ENCODE measurements around the gene VPS13D.

Gene VPS13D

GRCh38 chr1:12229835-12230548 lies at the start of gene VPS13D:
Gene VPS13D (plus strand): TSS chr1:12230030. CDS start chr1:12234267, 4,237 bp downstream.
- DNase-seq = peak; percentile 89 to 92

- DNase-seq = no peak
Observed at GRCh38 chr1:12180315-12180714, 49.5 kb upstream of the VPS13D start.

DNA sequence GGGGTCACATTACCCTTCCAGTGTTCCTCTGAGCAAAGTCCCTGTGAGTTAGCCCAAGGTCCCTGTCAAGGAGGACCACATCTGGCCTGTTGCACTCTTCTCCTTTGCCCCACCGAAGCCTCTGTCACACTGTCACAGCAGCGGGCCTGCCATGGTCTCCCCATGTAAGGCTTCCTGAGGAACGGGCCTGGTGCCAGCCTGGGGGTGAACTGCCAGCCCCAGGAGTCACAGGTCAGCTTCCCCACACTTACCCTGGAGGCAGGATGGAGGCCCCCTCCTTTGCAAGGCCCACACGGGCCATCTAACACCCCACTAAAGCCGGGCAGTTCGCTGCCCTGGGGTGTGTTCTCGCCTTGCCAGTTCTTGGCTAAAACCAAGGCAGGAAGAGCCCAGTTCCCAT lies 48.9 kb upstream of the VPS13D start:
- DNase-seq = no peak

DNA sequence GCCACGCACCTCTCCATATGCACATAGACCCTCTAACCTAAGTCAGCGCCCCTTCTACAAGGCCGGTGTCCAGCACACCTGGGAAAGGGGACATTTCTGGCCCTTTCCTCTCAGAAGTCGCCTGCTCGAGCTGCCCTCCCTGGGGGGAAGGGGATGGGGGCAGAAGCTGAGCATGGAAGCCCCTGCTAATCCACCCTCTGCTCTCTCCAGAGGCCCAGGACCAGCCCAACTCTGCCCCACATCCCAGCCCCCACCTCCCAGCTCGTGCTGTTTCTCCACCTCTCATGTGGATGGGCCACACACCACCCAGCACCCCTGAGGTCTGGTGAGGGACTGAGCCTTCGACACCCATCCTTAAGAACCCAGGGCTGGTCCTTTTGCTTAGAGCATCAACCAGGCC lies 48.3 kb upstream of the VPS13D start:
- no peak for DNase-seq

- DNase-seq = no peak
Observed at GRCh38 chr1:12182410-12182984, 47.3 kb upstream of the VPS13D start.

DNA sequence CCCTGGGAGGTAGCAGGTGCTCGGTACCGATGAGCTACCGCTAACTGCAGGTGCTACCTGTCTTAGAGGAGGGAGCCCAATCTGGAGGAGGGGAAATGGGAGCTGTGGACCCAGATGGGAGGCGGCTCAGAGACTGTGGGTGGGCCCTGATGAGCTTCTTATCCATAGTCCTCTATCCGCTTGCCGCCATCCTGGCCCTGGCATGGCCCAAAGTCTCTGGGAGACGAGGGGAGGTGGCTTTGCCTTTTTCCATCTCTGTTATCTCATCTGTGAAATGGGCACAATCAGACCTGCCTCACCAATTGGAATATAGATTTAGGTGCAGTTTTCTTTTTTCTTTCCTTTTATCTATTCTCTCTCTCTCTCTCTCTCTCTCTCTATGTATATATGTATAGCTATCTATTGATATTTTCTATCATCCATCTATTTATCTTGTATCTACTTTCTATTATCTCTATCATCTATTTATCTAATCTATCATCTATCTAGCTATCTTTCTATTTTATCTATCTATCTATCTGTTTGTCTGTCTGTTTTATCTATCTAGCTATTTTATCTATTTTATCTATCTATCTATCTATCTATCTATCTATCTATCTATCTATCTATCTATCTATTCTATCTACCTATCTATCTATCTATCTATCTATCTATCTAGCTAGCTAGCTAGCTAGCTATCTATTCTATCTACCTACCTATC lies 46.6 kb upstream of the VPS13D start:
- no peak for DNase-seq

DNA sequence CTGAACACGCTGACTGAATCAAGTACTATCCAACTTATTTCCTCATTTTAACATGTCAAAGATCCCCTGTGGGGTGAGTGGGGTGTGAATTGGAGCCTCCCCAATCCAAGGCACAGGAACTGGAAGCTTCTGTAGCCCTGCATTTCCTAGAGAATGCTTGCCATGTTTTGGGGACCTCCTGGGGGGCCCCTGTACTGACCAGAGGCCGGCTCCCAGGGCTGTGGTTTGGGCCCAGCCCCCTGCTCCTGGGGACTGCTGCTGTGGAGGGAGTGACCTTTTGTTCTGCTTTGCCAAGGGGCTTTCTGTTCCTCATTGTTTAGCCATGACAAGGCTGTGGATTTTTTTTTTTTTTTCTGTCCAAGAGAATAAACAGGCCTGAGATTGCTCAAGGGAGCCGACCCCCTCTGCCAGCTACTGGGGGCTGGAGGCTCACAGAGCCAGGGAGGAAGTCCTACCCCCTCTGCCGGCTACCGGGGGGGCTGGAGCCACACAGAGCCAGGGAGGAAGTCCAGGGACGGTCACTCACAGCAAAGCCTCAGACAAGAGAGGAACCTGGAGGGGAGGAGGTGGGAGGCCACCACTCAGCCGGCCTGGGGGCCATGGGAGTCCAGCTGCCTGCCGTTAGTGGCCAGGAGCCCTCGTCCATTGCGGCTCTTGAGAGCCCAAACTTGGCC lies 45.7 kb upstream of the VPS13D start:
- DNase-seq = no peak

GRCh38 chr1:12185036-12185917 lies 44.6 kb upstream of the VPS13D start:
- DNase-seq = no peak

- no peak for DNase-seq
Observed at GRCh38 chr1:12185918-12186678, 43.7 kb upstream of the VPS13D start.

GRCh38 chr1:12186679-12186985 lies 43.2 kb upstream of the VPS13D start:
- no peak for DNase-seq

- no peak for DNase-seq
Observed at GRCh38 chr1:12188115-12188514, 41.7 kb upstream of the VPS13D start.

DNA sequence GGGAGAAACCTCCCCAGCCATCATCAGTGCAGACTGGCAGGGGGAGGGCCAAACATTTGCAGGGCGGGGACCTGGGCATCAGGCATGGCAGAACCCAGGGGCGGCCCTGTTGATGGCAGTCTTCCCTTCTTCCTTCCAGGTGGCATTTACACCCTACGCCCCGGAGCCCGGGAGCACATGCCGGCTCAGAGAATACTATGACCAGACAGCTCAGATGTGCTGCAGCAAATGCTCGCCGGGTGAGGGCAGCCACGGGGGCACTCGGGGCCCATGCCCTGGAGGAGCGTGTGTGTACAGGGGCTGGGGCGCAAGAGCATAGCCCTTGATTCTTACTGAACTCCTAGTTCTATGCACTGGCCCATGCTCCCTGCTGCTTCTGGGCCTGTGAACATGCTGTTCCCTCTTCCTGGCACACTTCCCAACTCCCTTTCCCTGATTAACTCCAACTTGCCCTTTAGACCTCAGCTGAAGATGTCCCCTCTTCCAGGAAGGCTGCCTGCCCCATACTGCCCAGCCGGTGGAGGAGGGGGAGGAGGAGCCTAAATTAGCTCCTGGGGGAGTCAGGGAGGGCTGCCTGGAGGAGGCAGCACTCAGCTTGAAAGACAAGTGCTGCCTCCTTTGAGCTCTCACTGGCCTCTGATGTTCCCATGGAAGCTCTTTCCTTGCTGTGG lies 41.0 kb upstream of the VPS13D start:
- DNase-seq = no peak

DNA sequence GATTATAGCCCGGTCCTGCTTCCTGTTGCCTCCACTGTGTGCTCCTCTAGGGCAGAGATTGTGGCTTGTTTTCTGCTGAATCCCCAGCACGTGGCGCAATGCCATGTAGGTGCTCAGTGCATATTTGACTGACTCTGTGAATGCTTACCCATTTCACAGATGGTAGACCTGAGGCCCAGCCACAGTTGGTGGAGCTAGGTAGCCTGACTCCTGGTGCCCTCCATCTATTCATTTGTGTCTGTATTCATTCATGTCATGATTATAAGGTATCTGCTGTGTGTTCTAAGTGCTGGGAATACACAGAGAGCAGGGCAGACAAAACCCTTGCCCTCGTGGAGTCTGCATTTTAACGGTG lies 40.5 kb upstream of the VPS13D start:
- DNase-seq = no peak

DNA sequence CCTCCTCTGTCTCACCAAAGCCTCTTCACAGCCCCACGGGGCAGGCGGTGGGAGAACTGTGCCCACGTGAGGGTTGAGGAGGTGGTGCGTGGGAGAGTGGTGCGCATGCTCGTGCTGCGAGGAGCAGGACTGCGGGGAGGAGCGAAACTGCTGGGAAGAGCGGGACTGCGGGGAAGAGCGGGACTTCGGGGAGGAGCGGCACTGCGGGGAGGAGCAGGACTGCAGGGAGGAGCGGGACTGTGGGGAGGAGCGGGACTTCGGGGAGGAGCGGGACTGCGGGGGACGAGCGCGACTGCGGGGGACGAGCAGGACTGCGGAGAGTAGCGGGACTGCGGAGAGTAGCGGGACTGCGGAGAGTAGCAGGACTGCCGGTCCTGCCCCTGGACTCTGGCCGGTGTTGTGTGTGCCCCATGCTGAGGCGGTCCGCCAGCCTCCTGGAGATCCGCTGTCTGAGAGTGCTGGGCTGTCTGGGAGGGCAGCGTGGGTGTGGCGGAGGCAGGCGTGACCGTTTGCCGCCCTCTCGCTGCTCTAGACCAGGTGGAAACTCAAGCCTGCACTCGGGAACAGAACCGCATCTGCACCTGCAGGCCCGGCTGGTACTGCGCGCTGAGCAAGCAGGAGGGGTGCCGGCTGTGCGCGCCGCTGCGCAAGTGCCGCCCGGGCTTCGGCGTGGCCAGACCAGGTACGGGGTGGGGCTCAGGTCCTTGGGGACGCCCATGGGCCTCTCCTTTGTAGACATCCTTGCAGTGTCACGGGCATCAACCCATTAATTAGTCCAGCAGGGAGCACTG lies 38.4 kb upstream of the VPS13D start:
- DNase-seq = no peak

GRCh38 chr1:12194666-12195216 lies 35.1 kb upstream of the VPS13D start:
- no peak for DNase-seq

GRCh38 chr1:12195416-12195815 lies 34.4 kb upstream of the VPS13D start:
- DNase-seq = no peak

GRCh38 chr1:12196641-12197482 lies 33.0 kb upstream of the VPS13D start:
- DNase-seq = no peak

- DNase-seq = no peak
Observed at GRCh38 chr1:12197483-12197880, 32.3 kb upstream of the VPS13D start.

DNA sequence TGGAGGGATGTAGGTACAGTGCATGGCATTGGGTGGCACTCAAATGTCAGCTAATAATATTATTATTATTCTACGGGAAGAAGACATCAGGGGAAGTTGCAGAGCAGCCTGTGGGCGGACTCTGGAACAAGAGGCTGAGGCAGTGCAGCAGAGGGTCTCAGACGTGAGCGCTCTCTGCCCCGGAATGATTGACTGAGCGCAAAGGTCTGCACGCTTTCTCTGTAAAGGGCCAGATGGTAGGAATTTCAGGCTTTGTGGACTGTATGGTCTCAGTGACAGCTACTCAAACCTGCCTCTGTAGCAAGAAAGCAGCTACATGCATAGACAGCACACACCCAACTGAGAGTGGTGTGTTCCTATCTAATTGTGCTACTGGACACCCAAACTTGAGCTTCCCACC lies 29.6 kb upstream of the VPS13D start:
- no peak for DNase-seq

All from stimulated activated CD4-positive, alpha-beta T cell treated with anti-CD3 and anti-CD28 coated beads, Interleukin-2, amount 100 ng/mL, for 24 hours (primary cell).